Adrenal gland (tissue), 5 donors: Measurements from ENCODE around the gene VARS2.

ENCODE experiments used
- CTCF ChIP-seq, 6 experiments: fragments of 450-650 bp in 4 of 6; fragments of 200-600 bp in 2 of 6; sonication (generic) in 1 of 6; IDR thresholded peaks; 1 replicate in 5 of 6; 2 replicates in 1 of 6; pipeline versions ENCODE4 v1.5.1 to v1.8.0; 2016 to 2021; ENCODE audit warnings: antibody characterized with exemption in 6 of 6, mild to moderate bottlenecking in 2 of 6, moderate library complexity in 1 of 6
- POLR2A ChIP-seq, 2 donors: fragments of 450-650 bp; IDR thresholded peaks; one replicate each; pipeline ENCODE4 v1.6.1; 2017; ENCODE audit warnings: antibody characterized with exemption in 2 of 2, mild to moderate bottlenecking in 2 of 2, moderate library complexity in 1 of 2
- donor health status: DM: no; HTN: no; CAD: no.

GRCh38 chr6:30873137-30873640 lies 40.8 kb upstream of the VARS2 start:
- TF ChIP-seq CTCF (IDR thresholded peaks at IDR 0.05) = no peak
- TF ChIP-seq POLR2A (IDR thresholded peaks at IDR 0.05) = no peak
